Progenitor cell of endocrine pancreas (in vitro differentiated cells): Measurements from ENCODE around the gene UCHL1. TPM values are rescaled to one million over a fixed set of nuclear protein-coding genes. Genes with fewer than 3 reads are reported as not detected.

ENCODE experiments used
- DNase-seq: peaks from one replicate; pipeline ENCODE4 v3.0.0; 2021; ENCODE audit warnings: low spot score; ENCODE audit not compliant: unreplicated experiment
- H3K27ac Mint-ChIP-seq: 2 replicates; pipeline ENCODE4 v1.8.0; 2021; ENCODE audit warnings: mild to moderate bottlenecking, moderate library complexity, mixed read lengths
- H3K27me3 Mint-ChIP-seq: 2 replicates; pipeline ENCODE4 v1.8.0; 2021; ENCODE audit warnings: mixed read lengths
- H3K36me3 Mint-ChIP-seq: 2 replicates; pipeline ENCODE4 v1.8.0; 2022; ENCODE audit warnings: mixed read lengths; ENCODE audit not compliant: insufficient read depth
- H3K4me1 Mint-ChIP-seq: 2 replicates; pipeline ENCODE4 v1.8.0; 2021; ENCODE audit warnings: low read depth, mixed read lengths
- H3K4me3 Mint-ChIP-seq: 2 replicates; pipeline ENCODE4 v1.8.0; 2021; ENCODE audit warnings: low read depth, mild to moderate bottlenecking, moderate library complexity, mixed read lengths
- H3K9me3 Mint-ChIP-seq: 2 replicates; pipeline ENCODE4 v1.8.0; 2021; ENCODE audit warnings: low read depth, mixed read lengths
- CTCF ChIP-seq: fragments of 200-600 bp; sonication (generic); IDR thresholded peaks from one replicate; pipeline ENCODE4 v1.5.0; 2021; ENCODE audit warnings: antibody characterized with exemption, mild to moderate bottlenecking; ENCODE audit not compliant: unreplicated experiment
- total RNA-seq: library from RNA; stranded (reverse); gene quantifications from 2 replicates; pipeline ENCODE4 v1.2.1, GENCODE V29; 2021

Gene UCHL1
- total RNA-seq, 1 donor from 2014 or later = 270 TPM

DNA sequence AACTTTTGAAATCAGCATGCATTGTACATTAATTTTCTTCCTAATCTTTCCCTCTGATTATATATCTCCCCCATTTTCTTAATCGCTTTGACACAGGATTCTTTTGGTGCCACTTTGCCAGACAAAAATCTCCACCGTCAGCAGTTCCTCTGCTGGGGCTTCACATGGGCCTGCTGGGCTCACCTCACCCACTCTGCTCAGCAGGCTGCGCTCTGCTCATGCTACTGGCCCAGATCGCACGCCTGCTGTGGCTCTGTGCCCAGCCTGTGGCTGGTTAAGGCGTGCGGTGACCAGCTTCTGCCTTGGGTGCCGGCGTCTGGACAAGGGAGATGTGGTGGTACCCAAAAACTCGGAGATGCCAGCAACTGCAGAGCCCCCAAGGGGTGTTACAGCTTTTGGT lies 31.1 kb downstream of the UCHL1 start:
- H3K36me3 Mint-ChIP-seq = no peaks in the 10 kb centered on the region
- no peak overlapping the region for H3K4me3 Mint-ChIP-seq
- no peaks in the 10 kb centered on the region for H3K27me3 Mint-ChIP-seq
- DNase-seq = no peak
- no peak overlapping the region for H3K27ac Mint-ChIP-seq
- TF ChIP-seq CTCF = no peak
- peaks cover 4% of the 10 kb centered on the region for H3K9me3 Mint-ChIP-seq
- peaks cover 4% of the 10 kb centered on the region for H3K4me1 Mint-ChIP-seq

GRCh38 chr4:41288254-41288653 lies 31.5 kb downstream of the UCHL1 start:
- Mint-ChIP-seq H3K4me1 (peaks cover 4% of the 10 kb centered on the region), H3K36me3 (no peaks in the 10 kb centered on the region), H3K4me3 (no peak overlapping the region), H3K9me3 (peaks cover 4% of the 10 kb centered on the region), H3K27me3 (no peaks in the 10 kb centered on the region), H3K27ac (no peak overlapping the region)
- no peak for DNase-seq
- TF ChIP-seq CTCF = no peak

DNA sequence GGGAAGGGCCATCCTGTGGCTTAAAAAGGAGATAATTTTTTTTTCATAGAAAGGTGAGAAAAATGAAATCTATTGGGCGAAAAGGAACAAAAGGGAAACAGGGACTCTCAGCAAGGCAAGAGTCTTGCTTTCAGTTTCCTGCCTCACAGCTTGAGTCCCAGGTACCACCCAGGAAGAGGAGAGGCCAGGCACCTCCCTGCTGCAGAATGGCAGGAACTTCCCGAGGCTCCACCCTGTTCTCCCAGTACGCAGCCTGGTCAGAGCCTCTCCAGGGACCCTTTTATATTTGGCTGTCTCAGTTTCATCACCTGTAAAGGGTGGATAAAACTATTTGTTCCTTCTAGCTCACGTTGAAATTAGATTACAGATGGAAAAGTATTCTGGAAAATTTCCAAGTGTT lies 33.8 kb downstream of the UCHL1 start:
- H3K9me3 Mint-ChIP-seq = peaks cover 4% of the 10 kb centered on the region
- no peak for DNase-seq
- H3K4me3 Mint-ChIP-seq = no peak overlapping the region
- no peaks in the 10 kb centered on the region for H3K27me3 Mint-ChIP-seq
- TF ChIP-seq CTCF = no peak
- H3K27ac Mint-ChIP-seq = no peak overlapping the region
- peaks cover 2% of the 10 kb centered on the region for H3K36me3 Mint-ChIP-seq
- peaks cover 1% of the 10 kb centered on the region for H3K4me1 Mint-ChIP-seq

- peak overlapping the region; percentile 37 for H3K27ac Mint-ChIP-seq
- DNase-seq = no peak
- TF ChIP-seq CTCF = no peak
- no peak overlapping the region for H3K4me3 Mint-ChIP-seq
- no peaks in the 10 kb centered on the region for H3K27me3 Mint-ChIP-seq
- H3K36me3 Mint-ChIP-seq = peaks cover 2% of the 10 kb centered on the region
- H3K9me3 Mint-ChIP-seq = no peaks in the 10 kb centered on the region
- H3K4me1 Mint-ChIP-seq = no peaks in the 10 kb centered on the region
These were observed 37.8 kb downstream of the UCHL1 start for GRCh38 chr4:41294445-41295062.

GRCh38 chr4:41296995-41297394 lies 40.3 kb downstream of the UCHL1 start:
- Mint-ChIP-seq H3K9me3 (no peaks in the 10 kb centered on the region), H3K4me1 (no peaks in the 10 kb centered on the region), H3K36me3 (peaks cover 2% of the 10 kb centered on the region), H3K27ac (no peak overlapping the region), H3K27me3 (no peaks in the 10 kb centered on the region), H3K4me3 (no peak overlapping the region)
- DNase-seq = no peak
- no peak for TF ChIP-seq CTCF
